ENCODE measurements around the gene CPNE8.

CPNE8 gene

GRCh38 chr12:38838056-38838850 is 67.1 kb downstream of the CPNE8 start:
- no peak for DNase-seq (ENCODE audit: low read depth in 1 of 2, low spot score in 1 of 2)

GRCh38 chr12:38831715-38832114 is 73.7 kb downstream of the CPNE8 start:
- no peak for DNase-seq (ENCODE audit: low read depth in 1 of 2, low spot score in 1 of 2)

GRCh38 chr12:38825006-38825405 is 80.4 kb downstream of the CPNE8 start:
- DNase-seq (ENCODE audit: low read depth in 1 of 2, low spot score in 1 of 2), result no peak

- no peak for DNase-seq (ENCODE audit: low read depth in 1 of 2, low spot score in 1 of 2)
Measured at GRCh38 chr12:38823738-38824137, 81.7 kb downstream of the CPNE8 start.

- no peak for DNase-seq (ENCODE audit: low read depth in 1 of 2, low spot score in 1 of 2)
Measured at GRCh38 chr12:38823314-38823713, 82.1 kb downstream of the CPNE8 start.

- no peak for DNase-seq (ENCODE audit: low read depth in 1 of 2, low spot score in 1 of 2)
Measured at GRCh38 chr12:38817942-38818341, 87.4 kb downstream of the CPNE8 start.

- DNase-seq (ENCODE audit: low read depth in 1 of 2, low spot score in 1 of 2), result no peak
Measured at GRCh38 chr12:38813923-38814322, 91.5 kb downstream of the CPNE8 start.

- no peak for DNase-seq (ENCODE audit: low read depth in 1 of 2, low spot score in 1 of 2)
Measured at GRCh38 chr12:38811814-38812356, 93.5 kb downstream of the CPNE8 start.

- DNase-seq (ENCODE audit: low read depth in 1 of 2, low spot score in 1 of 2), result no peak
Measured at GRCh38 chr12:38809832-38810231, 95.6 kb downstream of the CPNE8 start.

GRCh38 chr12:38788106-38788505 is 117.3 kb downstream of the CPNE8 start:
- DNase-seq (ENCODE audit: low read depth in 1 of 2, low spot score in 1 of 2), result no peak

- no peak for DNase-seq (ENCODE audit: low read depth in 1 of 2, low spot score in 1 of 2)
Measured at GRCh38 chr12:38785381-38785780, 120.0 kb downstream of the CPNE8 start.

- DNase-seq (ENCODE audit: low read depth in 1 of 2, low spot score in 1 of 2), result no peak
Measured at GRCh38 chr12:38783304-38783703, 122.1 kb downstream of the CPNE8 start.

GRCh38 chr12:38782359-38782758 is 123.0 kb downstream of the CPNE8 start:
- DNase-seq (ENCODE audit: low read depth in 1 of 2, low spot score in 1 of 2), result no peak

- no peak for DNase-seq (ENCODE audit: low read depth in 1 of 2, low spot score in 1 of 2)
Measured at GRCh38 chr12:38776647-38777046, 128.7 kb downstream of the CPNE8 start.

GRCh38 chr12:38775457-38775856 is 129.9 kb downstream of the CPNE8 start:
- no peak for DNase-seq (ENCODE audit: low read depth in 1 of 2, low spot score in 1 of 2)

GRCh38 chr12:38772437-38772836 is 133.0 kb downstream of the CPNE8 start:
- DNase-seq (ENCODE audit: low read depth in 1 of 2, low spot score in 1 of 2), result no peak

GRCh38 chr12:38771871-38772270 is 133.5 kb downstream of the CPNE8 start:
- no peak for DNase-seq (ENCODE audit: low read depth in 1 of 2, low spot score in 1 of 2)

- no peak for DNase-seq (ENCODE audit: low read depth in 1 of 2, low spot score in 1 of 2)
Measured at GRCh38 chr12:38761636-38762342, 143.6 kb downstream of the CPNE8 start.

GRCh38 chr12:38761111-38761510 is 144.3 kb downstream of the CPNE8 start:
- no peak for DNase-seq (ENCODE audit: low read depth in 1 of 2, low spot score in 1 of 2)

- no peak for DNase-seq (ENCODE audit: low read depth in 1 of 2, low spot score in 1 of 2)
Measured at GRCh38 chr12:38759621-38760020, 145.8 kb downstream of the CPNE8 start.

- no peak for DNase-seq (ENCODE audit: low read depth in 1 of 2, low spot score in 1 of 2)
Measured at GRCh38 chr12:38746744-38747143, 158.6 kb downstream of the CPNE8 start.

- DNase-seq (ENCODE audit: low read depth in 1 of 2, low spot score in 1 of 2), result no peak
Measured at GRCh38 chr12:38745601-38746000, 159.8 kb downstream of the CPNE8 start.
